RKO (cell line): ENCODE data around the gene BPI.
"Not testable (repeated sequence)": the region's sequence is repeated elsewhere in the genome, so short reads cannot be mapped to it uniquely, and the experiment has no call there.

Experiments
- DNase-seq: peaks from one replicate; pipeline ENCODE4 v3.0.0-alpha.2; 2016; ENCODE audit warnings: low spot score

The BPI gene

DNA sequence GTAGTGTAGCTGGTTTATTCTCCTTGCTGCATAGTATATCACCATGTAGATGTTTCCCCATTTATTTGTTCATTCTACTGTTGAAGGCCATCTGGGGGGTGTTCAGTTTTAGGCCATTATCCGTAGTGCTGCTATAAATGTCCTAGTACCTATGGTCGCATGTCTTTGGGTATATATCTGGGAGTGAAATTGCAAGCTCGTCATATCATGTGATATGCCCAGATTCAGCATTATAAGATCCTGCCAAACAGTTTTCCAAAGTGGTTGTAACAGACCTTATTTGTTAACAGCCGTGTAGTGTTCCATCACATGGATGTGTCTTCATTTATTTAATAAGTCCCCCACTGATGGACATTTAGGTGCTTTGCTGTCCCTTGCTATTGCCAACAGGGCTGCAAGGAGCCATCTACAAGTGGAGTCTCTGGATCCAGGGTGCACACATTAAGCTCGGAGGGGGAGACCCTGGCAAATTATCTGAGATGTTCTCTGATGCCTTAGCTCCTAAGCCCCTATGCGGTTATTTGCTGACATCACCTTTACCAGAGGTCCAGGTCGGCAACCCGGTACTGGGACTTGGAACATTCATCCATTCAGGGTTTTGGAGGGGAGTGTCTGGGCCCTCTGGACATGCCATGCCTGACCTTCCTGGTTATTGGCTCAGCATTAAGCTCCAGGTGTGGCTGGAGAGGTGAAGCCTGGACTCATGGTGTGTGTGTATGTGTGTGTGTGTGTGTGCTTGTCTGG lies 59.2 kb downstream of the BPI start:
- DNase-seq, result no peak

DNA sequence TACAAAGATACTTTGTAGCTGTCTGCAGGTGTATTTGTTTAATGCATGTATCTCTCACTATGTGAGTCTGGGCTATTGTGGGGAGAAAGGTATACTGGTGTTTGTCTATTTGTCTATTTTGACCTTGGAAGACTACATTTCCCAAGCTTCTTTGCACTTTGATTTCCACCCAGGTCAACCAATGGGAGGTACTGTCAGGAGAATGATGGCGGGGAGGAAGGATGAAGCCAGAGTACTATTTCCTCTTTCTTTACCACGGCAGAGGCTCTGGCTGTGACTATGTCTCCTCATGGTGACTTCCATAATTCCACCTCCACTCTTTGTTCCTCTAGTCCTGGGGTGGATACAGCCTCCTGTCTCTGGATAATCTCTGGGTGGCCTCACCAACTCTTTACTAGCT lies 65.4 kb downstream of the BPI start:
- no peak for DNase-seq

DNA sequence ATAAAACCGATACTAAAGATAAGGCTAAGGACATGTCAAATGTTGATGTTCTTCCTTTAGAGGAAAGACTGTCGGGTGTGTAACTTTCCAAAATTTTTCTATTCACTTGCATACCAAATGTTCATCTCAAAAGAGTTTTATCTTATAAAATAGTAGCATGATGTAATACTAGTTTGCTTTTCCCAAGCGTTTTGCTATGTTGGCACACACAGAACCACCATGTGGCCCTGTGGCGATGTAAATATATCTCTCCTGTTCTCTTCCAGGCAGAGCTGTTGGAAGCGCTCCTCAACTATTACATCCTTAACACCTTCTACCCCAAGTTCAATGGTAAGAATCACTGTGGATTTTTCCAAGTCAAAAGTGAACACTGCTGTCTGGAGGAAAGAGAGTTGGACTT lies 68.8 kb downstream of the BPI start:
- DNase-seq, result no peak

DNA sequence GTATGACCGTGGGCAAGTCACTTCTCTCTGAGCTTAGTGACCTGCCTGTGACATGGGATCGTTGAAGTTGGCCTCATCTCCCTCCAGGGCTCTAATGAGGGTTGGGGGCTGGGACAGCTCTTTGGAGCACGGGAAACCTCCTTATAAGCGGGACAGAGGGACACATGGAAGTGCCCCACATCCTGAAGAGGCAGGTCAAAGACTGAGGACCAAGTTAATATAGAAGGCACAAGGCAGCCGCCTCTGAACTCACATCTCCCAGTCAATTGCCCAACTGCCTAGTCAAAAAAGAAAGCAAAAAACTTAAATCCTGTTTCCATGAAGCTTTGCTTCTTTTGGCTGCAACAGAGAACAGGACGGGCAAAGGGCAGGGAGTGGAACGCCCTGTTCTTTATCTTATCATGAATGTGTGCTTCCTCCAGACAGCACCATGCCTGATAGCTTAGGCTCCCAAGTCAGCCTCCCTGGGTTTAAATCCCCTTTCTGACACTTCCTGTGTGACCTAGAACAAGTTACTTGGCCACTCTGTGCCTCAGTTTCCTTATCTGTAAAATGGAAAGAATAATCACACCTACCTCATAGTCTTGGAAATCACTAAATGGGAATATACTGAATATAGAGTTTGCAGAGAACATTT lies 69.4 kb downstream of the BPI start:
- no peak for DNase-seq

DNA sequence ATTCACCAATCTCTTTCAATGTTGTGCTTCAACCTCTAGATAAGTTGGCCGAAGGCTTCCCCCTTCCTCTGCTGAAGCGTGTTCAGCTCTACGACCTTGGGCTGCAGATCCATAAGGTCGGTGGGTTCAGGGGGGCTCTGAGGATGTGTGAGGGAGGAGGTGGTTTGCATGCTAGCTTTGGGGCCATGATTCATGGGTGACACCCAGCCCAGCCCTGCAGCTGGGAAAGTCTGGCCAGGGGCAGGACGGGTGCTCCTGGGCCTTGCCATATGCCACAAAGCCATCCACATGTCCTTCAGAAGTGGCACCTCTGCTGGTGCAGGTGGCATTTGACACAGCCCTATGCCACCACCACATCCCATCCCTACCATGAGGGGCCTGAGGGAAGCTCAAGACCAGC lies 69.9 kb downstream of the BPI start:
- no peak for DNase-seq

DNA sequence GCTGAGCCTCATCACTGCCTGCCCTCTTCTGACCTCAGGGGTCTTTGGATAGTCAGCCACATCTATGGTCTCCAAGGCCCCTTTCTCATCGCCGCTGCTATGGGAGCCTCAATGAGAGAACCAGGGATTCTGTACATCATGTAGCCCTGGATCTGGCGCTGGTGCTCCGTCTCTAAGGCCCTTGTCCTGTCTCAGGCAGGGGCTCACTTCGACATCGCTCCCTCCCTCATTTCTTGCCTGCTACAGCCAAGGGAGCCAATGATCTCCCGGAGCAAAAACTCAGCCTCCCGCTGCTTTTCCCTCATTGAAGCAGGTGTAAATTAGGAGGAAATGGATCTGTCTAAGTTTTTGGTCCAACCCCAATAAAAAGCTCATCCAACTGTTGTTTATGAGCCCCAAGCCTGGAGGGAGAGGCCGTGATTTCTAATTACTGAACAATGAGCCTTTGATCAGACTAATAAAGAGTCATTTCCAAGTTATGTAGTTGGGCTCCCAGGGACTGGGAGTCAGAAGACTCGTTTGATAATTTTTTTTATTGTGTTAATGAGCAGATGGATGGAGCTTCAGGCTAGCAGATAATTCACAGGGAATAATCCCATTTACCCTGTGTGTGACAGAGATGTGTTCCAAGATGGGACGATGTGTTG lies 73.2 kb downstream of the BPI start:
- DNase-seq, result no peak

DNA sequence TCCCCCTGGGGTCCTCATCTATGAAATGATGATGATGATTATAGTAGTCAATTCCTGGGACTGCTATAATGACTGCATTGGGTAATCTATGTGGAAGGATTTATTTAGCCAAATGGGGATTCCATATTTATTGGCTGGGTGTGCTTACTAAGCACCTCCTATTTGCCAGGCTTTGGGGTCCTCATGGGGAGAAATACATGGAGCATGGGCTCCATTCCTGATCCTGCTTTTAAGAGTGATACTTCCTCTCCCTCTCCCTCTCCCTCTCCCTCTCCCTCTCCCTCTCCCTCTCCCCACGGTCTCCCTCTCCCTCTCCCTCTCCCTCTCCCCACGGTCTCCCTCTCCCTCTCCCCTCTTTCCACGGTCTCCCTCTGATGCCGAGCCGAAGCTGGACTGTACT lies 73.9 kb downstream of the BPI start:
- not testable (repeated sequence) for DNase-seq

DNA sequence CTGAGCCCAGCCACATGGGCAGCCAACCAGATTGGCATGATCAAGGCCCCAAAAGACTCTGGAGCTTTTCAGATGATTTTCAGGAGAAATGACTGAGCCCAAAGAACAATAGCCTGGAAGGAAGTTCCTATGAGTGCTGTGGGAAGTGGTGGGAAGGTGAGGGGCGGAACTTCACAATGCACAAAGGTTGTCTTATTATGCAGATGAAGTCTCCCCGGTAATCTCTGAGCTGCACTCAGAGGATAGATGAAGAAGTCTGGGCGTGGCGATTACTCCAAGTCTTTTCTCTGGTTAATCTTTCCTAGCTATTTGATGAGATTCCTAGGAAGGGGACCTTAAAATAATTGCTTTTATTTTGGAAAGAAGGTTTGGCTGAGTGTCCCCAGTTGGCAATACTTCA lies 79.2 kb downstream of the BPI start:
- DNase-seq, result no peak

DNA sequence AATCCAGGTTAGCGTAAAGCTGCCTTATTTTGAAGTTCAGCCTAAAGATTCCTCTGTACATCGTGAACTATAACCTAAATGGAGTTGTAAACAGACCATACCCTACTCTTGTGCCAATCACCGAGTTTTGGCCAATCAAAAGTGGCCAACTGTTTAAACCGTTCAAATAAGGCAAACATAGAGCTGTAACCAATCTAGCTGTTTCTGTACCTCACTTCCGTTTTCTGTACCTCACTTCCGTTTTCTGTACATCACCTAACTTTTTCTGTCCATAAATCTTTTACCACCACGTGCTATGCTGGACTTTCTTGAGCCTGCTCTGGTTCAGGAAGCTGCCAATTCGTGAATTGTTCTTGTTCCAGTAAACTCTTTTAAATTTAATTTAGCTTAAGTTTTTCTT lies 82.0 kb downstream of the BPI start:
- DNase-seq, result no peak

DNA sequence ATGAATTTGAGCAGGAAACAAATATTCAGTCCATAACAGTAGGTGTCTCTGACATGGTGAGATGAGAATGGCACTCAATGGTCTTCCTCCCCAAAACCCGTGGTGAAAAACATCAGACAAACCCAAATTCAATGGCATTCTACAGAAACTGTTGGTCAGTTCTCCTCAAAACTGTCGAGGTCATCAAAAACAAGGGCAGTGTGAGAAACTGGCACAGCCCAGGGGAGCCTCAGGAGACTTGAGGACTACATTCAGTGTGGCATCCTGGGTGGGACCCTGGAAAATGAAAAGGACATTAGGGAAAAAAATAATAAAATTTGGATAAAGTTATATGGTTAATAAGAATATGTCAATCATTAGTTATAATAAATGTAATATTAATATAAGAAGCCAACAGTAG lies 82.9 kb downstream of the BPI start:
- DNase-seq, result no peak
